ENCODE results near the gene SLC25A25.
A peak's percentile ranks its signal among the peaks of the same experiment; 100 is the strongest.

Gene SLC25A25

DNA sequence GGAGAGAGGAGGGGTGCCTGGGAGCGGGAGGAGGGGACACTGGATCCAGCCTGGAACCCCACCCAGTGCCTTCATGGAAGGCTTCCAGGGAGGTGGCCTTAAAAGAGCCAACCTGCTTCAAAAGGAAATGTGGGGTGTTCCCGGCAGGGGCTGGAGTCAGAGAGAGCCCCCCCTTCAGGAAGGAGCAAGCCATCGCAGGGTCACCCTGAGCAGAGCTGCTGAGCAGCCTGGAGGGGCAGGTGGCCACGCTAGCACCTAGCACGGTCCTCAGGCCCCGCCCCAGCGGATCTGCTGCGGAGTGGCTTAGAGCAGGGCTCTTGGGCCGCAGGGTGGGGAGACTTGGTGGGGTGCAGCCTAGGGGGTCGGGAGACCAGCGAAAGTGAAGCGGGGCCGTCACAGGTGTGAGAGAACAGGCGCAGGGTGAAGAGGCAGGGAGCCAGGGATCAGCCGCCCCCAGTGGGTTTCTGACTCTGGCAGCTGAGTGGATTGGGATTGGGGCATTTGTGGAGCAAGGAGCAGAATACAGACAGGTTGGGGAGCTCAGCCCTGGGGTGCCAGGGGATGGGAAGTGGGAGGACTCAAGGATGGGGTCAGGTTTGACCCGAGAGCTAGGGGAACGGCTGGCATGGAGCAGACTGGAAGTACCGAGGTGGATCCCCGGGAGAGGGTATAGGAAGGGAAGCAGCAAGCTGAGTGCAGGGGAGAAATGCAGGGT, 82.7 kb downstream of the SLC25A25 start:
- no peak for DNase-seq (ENCODE audit: low read depth)
- TF ChIP-seq, protein P1, sequence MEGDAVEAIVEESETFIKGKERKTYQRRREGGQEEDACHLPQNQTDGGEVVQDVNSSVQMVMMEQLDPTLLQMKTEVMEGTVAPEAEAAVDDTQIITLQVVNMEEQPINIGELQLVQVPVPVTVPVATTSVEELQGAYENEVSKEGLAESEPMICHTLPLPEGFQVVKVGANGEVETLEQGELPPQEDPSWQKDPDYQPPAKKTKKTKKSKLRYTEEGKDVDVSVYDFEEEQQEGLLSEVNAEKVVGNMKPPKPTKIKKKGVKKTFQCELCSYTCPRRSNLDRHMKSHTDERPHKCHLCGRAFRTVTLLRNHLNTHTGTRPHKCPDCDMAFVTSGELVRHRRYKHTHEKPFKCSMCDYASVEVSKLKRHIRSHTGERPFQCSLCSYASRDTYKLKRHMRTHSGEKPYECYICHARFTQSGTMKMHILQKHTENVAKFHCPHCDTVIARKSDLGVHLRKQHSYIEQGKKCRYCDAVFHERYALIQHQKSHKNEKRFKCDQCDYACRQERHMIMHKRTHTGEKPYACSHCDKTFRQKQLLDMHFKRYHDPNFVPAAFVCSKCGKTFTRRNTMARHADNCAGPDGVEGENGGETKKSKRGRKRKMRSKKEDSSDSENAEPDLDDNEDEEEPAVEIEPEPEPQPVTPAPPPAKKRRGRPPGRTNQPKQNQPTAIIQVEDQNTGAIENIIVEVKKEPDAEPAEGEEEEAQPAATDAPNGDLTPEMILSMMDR (conservative IDR thresholded peaks at IDR 0.05; ENCODE audit: low read depth, low read length) = peak; percentile 42

GRCh38 chr9:128151309-128152132, 83.5 kb downstream of the SLC25A25 start:
- TF ChIP-seq, protein P1 (conservative IDR thresholded peaks at IDR 0.05; ENCODE audit: low read depth, low read length) = no peak

More for the DNA sequence above, 82.7 kb downstream of the SLC25A25 start:
- no peak overlapping the region for H3K4me3 ChIP-seq (ENCODE audit: low read depth, low read length)

DNA sequence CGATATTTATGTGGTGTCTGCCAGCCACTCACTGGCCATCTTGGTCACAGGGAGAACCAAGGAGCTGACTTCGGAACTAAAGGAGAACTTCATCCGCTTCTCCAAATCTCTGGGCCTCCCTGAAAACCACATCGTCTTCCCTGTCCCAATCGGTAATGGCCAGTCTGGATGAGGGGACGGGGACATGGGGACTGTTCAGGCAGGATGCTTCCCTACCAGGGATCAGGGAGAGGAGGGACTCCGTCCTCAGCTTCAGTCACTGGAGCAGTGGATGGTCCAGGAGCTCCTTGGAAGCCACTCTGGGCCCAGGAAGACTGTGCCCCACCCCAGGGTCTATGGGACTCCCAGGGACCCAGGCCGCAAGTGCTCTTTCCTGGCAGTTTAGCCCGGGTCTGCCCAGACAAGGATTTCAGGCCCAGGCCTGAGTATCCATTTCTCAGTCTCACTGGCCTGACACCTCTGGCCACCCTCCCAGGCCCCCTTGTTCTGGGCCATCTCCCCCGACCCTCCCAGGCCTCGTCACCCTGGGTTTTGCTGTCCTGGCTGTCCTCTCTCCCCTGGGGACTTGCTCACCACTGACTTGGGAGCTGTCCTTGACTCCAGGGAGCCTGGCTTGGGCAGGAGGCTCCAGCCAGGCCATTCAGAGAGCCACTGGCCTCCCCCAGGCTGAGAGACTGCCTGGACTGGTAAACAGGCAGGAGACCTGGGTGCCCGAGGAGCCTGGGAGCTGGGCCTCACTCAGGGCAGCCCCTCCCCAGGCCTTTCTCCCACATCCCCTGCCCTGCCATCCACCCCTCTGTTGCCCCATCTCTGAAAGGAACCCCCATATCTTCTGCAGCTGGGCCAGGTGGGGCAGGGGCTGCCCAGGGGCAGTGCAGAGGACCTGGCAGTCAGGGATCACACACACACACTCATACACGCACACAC, 84.4 kb downstream of the SLC25A25 start:
- no peak overlapping the region for H3K4me3 ChIP-seq (ENCODE audit: low read depth, low read length)
- TF ChIP-seq, protein P1 (conservative IDR thresholded peaks at IDR 0.05; ENCODE audit: low read depth, low read length) = no peak
- DNase-seq (ENCODE audit: low read depth) = no peak

More at GRCh38 chr9:128151309-128152132, 83.5 kb downstream of the SLC25A25 start:
- DNase-seq (ENCODE audit: low read depth) = no peak
- no peak overlapping the region for H3K4me3 ChIP-seq (ENCODE audit: low read depth, low read length)

- TF ChIP-seq, protein P1 (conservative IDR thresholded peaks at IDR 0.05; ENCODE audit: low read depth, low read length) = no peak
- DNase-seq (ENCODE audit: low read depth) = no peak
- no peak overlapping the region for H3K4me3 ChIP-seq (ENCODE audit: low read depth, low read length)
These were observed 85.3 kb downstream of the SLC25A25 start for GRCh38 chr9:128153060-128153946.

DNA sequence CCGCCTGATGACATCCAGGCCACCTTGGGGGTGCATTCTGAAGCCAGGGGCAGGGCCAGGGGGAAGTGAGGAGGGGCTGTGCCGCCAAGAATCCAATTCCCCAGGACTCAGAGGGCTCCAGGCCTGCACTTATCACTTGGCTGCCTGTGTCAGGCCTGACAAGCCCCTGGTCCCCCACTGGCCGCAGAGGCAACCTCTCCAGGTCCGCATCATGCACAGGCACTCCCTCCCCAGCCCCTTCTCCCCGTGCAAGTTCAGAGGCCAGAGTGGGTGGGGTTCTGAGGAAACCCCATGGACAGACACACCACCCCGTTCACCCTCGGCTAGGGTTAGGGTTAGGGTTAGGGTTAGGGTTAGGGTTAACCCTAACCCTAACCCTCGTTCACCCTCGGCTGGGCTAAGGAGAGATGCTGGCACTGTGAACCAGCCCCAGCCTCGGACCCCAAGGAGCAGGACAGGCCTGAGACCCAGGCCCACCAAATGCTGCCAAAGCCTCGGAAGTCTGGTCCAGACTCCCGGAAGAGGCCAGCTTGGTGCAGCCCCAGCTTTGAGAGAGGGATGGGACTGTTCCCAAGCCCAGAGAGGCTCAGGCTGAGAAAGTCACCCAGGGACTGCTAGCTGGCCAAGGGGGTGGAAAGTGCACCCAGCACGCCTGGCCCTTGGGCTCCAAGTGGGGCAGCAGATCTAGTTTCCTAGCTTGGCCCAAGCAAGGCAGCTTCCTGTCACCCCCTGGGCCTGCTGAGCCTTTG, 86.1 kb downstream of the SLC25A25 start:
- TF ChIP-seq, protein P1 (conservative IDR thresholded peaks at IDR 0.05; ENCODE audit: low read depth, low read length) = no peak
- no peak overlapping the region for H3K4me3 ChIP-seq (ENCODE audit: low read depth, low read length)
- no peak for DNase-seq (ENCODE audit: low read depth)
